NCI-H1436 treated with DMSO at 0.1 percent for 48 hours (cell line): ENCODE measurements around the gene ZNF845.
"Not testable (repeated sequence)": the region's sequence is repeated elsewhere in the genome, so short reads cannot be mapped to it uniquely, and the experiment has no call there.

Experiments
- DNase-seq: peaks from one replicate; lab custom pipeline; 2025; lab: John Stamatoyannopoulos, UW

Gene ZNF845

GRCh38 chr19:53333463-53334449 lies at the start of gene ZNF845:
ZNF845 (plus strand) TSS chr19:53333749; CDS start chr19:53341308, 7,559 bp downstream.
- peak; percentile 66 for DNase-seq

- no peak for DNase-seq
These were observed 48.5 kb upstream of the ZNF845 start for GRCh38 chr19:53285087-53285486.

- no peak for DNase-seq
These were observed 42.6 kb upstream of the ZNF845 start for GRCh38 chr19:53290758-53291549.

GRCh38 chr19:53294786-53295441 lies 38.6 kb upstream of the ZNF845 start:
- no peak for DNase-seq

GRCh38 chr19:53301341-53301740 lies 32.2 kb upstream of the ZNF845 start:
- DNase-seq, result not testable (repeated sequence)

GRCh38 chr19:53308339-53308811 lies 25.2 kb upstream of the ZNF845 start:
- no peak for DNase-seq

- DNase-seq, result no peak
These were observed 22.5 kb upstream of the ZNF845 start for GRCh38 chr19:53311044-53311443.

GRCh38 chr19:53311897-53312296 lies 21.7 kb upstream of the ZNF845 start:
- no peak for DNase-seq

GRCh38 chr19:53328967-53329366 lies 4.6 kb upstream of the ZNF845 start:
- DNase-seq, result no peak

- DNase-seq, result no peak
These were observed 1.1 kb upstream of the ZNF845 start for GRCh38 chr19:53332484-53332883.

- no peak for DNase-seq
These were observed 485 bp upstream of the ZNF845 start for GRCh38 chr19:53333066-53333462.

GRCh38 chr19:53344403-53344802 lies 10.9 kb downstream of the ZNF845 start:
- not testable (repeated sequence) for DNase-seq

- DNase-seq, result no peak
These were observed 22.2 kb downstream of the ZNF845 start for GRCh38 chr19:53355739-53356138.

- DNase-seq, result no peak
These were observed 24.5 kb downstream of the ZNF845 start for GRCh38 chr19:53357821-53358581.

GRCh38 chr19:53360056-53360455 lies 26.5 kb downstream of the ZNF845 start:
- DNase-seq, result not testable (repeated sequence)

GRCh38 chr19:53365134-53365898 lies 31.8 kb downstream of the ZNF845 start, which contains the start of gene ZNF525:
ZNF525 (plus strand) TSS chr19:53365705; CDS start chr19:53372282, 6,577 bp downstream.
- peak; percentile 77 for DNase-seq

- DNase-seq, result no peak
These were observed 32.4 kb downstream of the ZNF845 start for GRCh38 chr19:53365899-53366493.

- no peak for DNase-seq
These were observed 38.6 kb downstream of the ZNF845 start for GRCh38 chr19:53372196-53372595.

- DNase-seq, result no peak
These were observed 40.7 kb downstream of the ZNF845 start for GRCh38 chr19:53374288-53374687.

GRCh38 chr19:53374743-53375142 lies 41.2 kb downstream of the ZNF845 start:
- DNase-seq, result no peak
